ENCODE data around the gene CTSD.

The CTSD gene

GRCh38 chr11:1743585-1744136 is 20.1 kb downstream of the CTSD start:
- no peak for DNase-seq

GRCh38 chr11:1742869-1743584 is 20.7 kb downstream of the CTSD start:
- no peak for DNase-seq

GRCh38 chr11:1742371-1742770 is 21.4 kb downstream of the CTSD start:
- DNase-seq: no peak

GRCh38 chr11:1741741-1742140 is 22.0 kb downstream of the CTSD start:
- no peak for DNase-seq

- DNase-seq: no peak
These were observed 22.8 kb downstream of the CTSD start for GRCh38 chr11:1740786-1741530.

- DNase-seq: no peak
These were observed 24.2 kb downstream of the CTSD start for GRCh38 chr11:1739576-1739975.

- no peak for DNase-seq
These were observed 25.3 kb downstream of the CTSD start for GRCh38 chr11:1738380-1738779.

GRCh38 chr11:1737080-1737757 is 26.5 kb downstream of the CTSD start:
- DNase-seq: no peak

- no peak for DNase-seq
These were observed 27.2 kb downstream of the CTSD start for GRCh38 chr11:1736447-1736992.

GRCh38 chr11:1735271-1735670 is 28.5 kb downstream of the CTSD start:
- DNase-seq: no peak

GRCh38 chr11:1734641-1735081 is 29.1 kb downstream of the CTSD start:
- no peak for DNase-seq

- DNase-seq: no peak
These were observed 29.7 kb downstream of the CTSD start for GRCh38 chr11:1733716-1734640.

GRCh38 chr11:1733009-1733715 is 30.6 kb downstream of the CTSD start:
- DNase-seq: no peak

- DNase-seq: no peak
These were observed 31.2 kb downstream of the CTSD start for GRCh38 chr11:1732418-1733008.

- no peak for DNase-seq
These were observed 32.2 kb downstream of the CTSD start for GRCh38 chr11:1731451-1732059.

GRCh38 chr11:1730059-1730629 is 33.6 kb downstream of the CTSD start:
- DNase-seq: no peak

- no peak for DNase-seq
These were observed 34.1 kb downstream of the CTSD start for GRCh38 chr11:1729692-1730011.

GRCh38 chr11:1728931-1729691 is 34.6 kb downstream of the CTSD start:
- DNase-seq: no peak

- DNase-seq: no peak
These were observed 35.4 kb downstream of the CTSD start for GRCh38 chr11:1728301-1728700.

GRCh38 chr11:1727861-1728260 is 35.9 kb downstream of the CTSD start:
- DNase-seq: no peak
